GM12878 (cell line): ENCODE measurements around the gene MYO1H. TPM values are rescaled to one million over a fixed set of nuclear protein-coding genes. Genes with fewer than 3 reads are reported as not detected.

Experiments
- ATAC-seq: fragments of 200-7000 bp; cut with Tn5 transposase; 3 replicates; pipeline ENCODE4 v1.9.1; 2020; ENCODE audit warnings: mild to moderate bottlenecking, moderate library complexity
- BruUV-seq: library from RNA; stranded (reverse); fragments of 400-500 nt; replicated peaks from 2 replicates; lab custom pipeline; 2021; lab: Mats Ljungman, UMichigan
- CTCF ChIA-PET: fragments of 300-600 bp; sonication (Branson Sonifier 250); formaldehyde crosslinking; extraction: SDS; loops from one replicate; lab custom pipeline; 2021; ENCODE audit warnings: inconsistent platforms; lab: Yijun Ruan, JAX
- POLR2A ChIA-PET: fragments of 350-600 bp; formaldehyde crosslinking; extraction: SDS; loops from one replicate; lab custom pipeline; 2021; ENCODE audit warnings: inconsistent platforms; lab: Charles Lee
- RAD21 ChIA-PET: fragments of 300-600 bp; sonication (Branson Sonifier 250); formaldehyde crosslinking; loops from one replicate; lab custom pipeline; 2023; ENCODE audit warnings: antibody characterized with exemption; ENCODE audit not compliant: unreplicated experiment; lab: Charles Lee
- SMC1A ChIA-PET: fragments of 300-600 bp; sonication (Branson Sonifier 250); formaldehyde crosslinking; loops from one replicate; lab custom pipeline; 2023; ENCODE audit not compliant: unreplicated experiment, uncharacterized antibody; lab: Charles Lee
- DNase-seq: peaks from one replicate; pipeline ENCODE4 v3.0.0-alpha.2; 2011; ENCODE audit warnings: low read depth, low spot score
- FAIRE-seq: peaks from 3 replicates; lab custom pipeline; 2011; peaks lifted over from hg19 to GRCh38; lab: Jason Lieb, UNC
- H2AFZ ChIP-seq: 2 replicates; pipeline ENCODE4 v1.6.0; 2011; ENCODE audit warnings: low read depth, low read length, control low read depth; ENCODE audit not compliant: control insufficient read depth
- H3K27ac ChIP-seq: 2 replicates; pipeline ENCODE4 v1.5.1; 2011; ENCODE audit warnings: control low read depth; ENCODE audit not compliant: control insufficient read depth, insufficient read depth
- H3K27me3 ChIP-seq, 2 experiments: replicated peaks in 1 of 2; 2 replicates each; pipeline versions ENCODE4 v1.6.0 to v1.6.1; 2011; ENCODE audit warnings: low read length in 1 of 2; ENCODE audit not compliant: control insufficient read depth in 2 of 2, insufficient read depth in 2 of 2
- H3K36me3 ChIP-seq, 2 experiments: 2 replicates each; pipeline ENCODE4 v1.5.1; 2011; ENCODE audit warnings: low read length in 1 of 2; ENCODE audit not compliant: control insufficient read depth in 2 of 2, insufficient read depth in 2 of 2
- H3K4me1 ChIP-seq: 2 replicates; pipeline ENCODE4 v1.6.1; 2011; ENCODE audit warnings: mild to moderate bottlenecking, low read length, moderate library complexity, mixed read lengths; ENCODE audit not compliant: control insufficient read depth, insufficient read depth
- H3K4me2 ChIP-seq: 2 replicates; pipeline ENCODE4 v1.6.0; 2011; ENCODE audit warnings: control low read depth; ENCODE audit not compliant: control insufficient read depth, insufficient read depth
- H3K4me3 ChIP-seq: fragments of 200-600 bp; sonication (generic); 2 replicates; pipeline ENCODE4 v1.5.1; 2016
- H3K79me2 ChIP-seq: 2 replicates; pipeline ENCODE4 v1.6.0; 2011; ENCODE audit warnings: low read length; ENCODE audit not compliant: control insufficient read depth, insufficient read depth
- H3K9ac ChIP-seq: 2 replicates; pipeline ENCODE4 v1.8.0; 2011; ENCODE audit warnings: low read length, control low read depth, mixed read lengths; ENCODE audit not compliant: control insufficient read depth, insufficient read depth
- H3K9me3 ChIP-seq: replicated peaks from 3 replicates; pipeline ENCODE4 v1.5.1; 2011; ENCODE audit warnings: mild to moderate bottlenecking, low read length; ENCODE audit not compliant: control insufficient read depth, insufficient read depth
- H4K20me1 ChIP-seq: 2 replicates; pipeline ENCODE4 v1.6.0; 2011; ENCODE audit not compliant: control insufficient read depth, insufficient read depth
- ATF7 ChIP-seq: fragments of 450-650 bp; IDR thresholded peaks from 2 replicates; pipeline ENCODE4 v1.6.1; 2016; ENCODE audit warnings: low read depth, mild to moderate bottlenecking
- CEBPZ ChIP-seq: fragments of 150-350 bp; IDR thresholded peaks from 2 replicates; pipeline ENCODE4 v1.6.1; 2016; ENCODE audit warnings: low read depth, low read length
- HDAC6 ChIP-seq: fragments of 200-600 bp; sonication (generic); IDR thresholded peaks from one replicate; pipeline ENCODE4 v1.8.0; 2017; ENCODE audit warnings: antibody characterized with exemption; ENCODE audit not compliant: unreplicated experiment
- IKZF2 ChIP-seq, 2 experiments: fragments of 450-650 bp; IDR thresholded peaks; 2 replicates each; pipeline ENCODE4 v1.6.1; 2017; ENCODE audit warnings: mild to moderate bottlenecking in 2 of 2, moderate library complexity in 2 of 2
- POLR2A ChIP-seq: IDR thresholded peaks from 2 replicates; pipeline ENCODE4 v1.6.1; 2011; ENCODE audit warnings: low read depth, mild to moderate bottlenecking, low read length
- POU2F2 ChIP-seq: IDR thresholded peaks from 3 replicates; pipeline ENCODE4 v1.6.1; 2011; ENCODE audit warnings: low read depth, mild to moderate bottlenecking, low read length, borderline replicate concordance
- SUPT20H ChIP-seq: IDR thresholded peaks from 2 replicates; pipeline ENCODE4 v1.6.1; 2011; ENCODE audit warnings: low read depth, mild to moderate bottlenecking, low read length, moderate library complexity, borderline replicate concordance; ENCODE audit not compliant: control insufficient read depth
- WGBS: methylation state at CpG from one replicate; pipeline ENCODE4 v1.1.6; 2016; ENCODE audit warnings: low lambda C conversion rate; ENCODE audit not compliant: insufficient replicate concordance, insufficient coverage; ENCODE audit errors: missing lambda C conversion rate; 5-methylcytosine and 5-hydroxymethylcytosine counted together
- in situ Hi-C: fragments of 300-500 bp; cut with MboI; formaldehyde crosslinking; loops from 9 replicates; pipeline ENCODE4 v1.14.3; 2018; ENCODE audit warnings: mixed read lengths
- intact Hi-C: fragments of 100-400 bp; cut with micrococcal nuclease; formaldehyde crosslinking; loops from one replicate; pipeline ENCODE4 v1.14.2; 2022; ENCODE audit not compliant: unreplicated experiment
- polyA plus RNA-seq, 11 experiments: library from polyadenylated mRNA; depleted of rRNA in 4 of 11; unstranded in 6 of 11; stranded (reverse) in 5 of 11; fragments of >200 nt; fragmentation: Nextera tagmentation in 4 of 11; fragmentation: Illumina TruSeq in 1 of 11; extraction: Ambion mirVana in 4 of 11; extraction: Trizol in 1 of 11; gene quantifications; 1 replicate in 1 of 11; 2 replicates in 10 of 11; pipeline versions ENCODE4 v1.2.1 to v1.2.3, GENCODE V29; 2011 to 2016; ENCODE audit warnings: inconsistent platforms in 2 of 11, missing spikeins in 2 of 11, low read depth in 1 of 11
- total RNA-seq, 4 experiments: library from RNA; depleted of rRNA in 3 of 4; stranded (reverse); fragments of >200 nt in 3 of 4; fragmentation: Illumina TruSeq in 1 of 4; extraction: Trizol in 1 of 4; gene quantifications; 2 replicates each; pipeline versions ENCODE4 v1.2.1 to v1.2.3, GENCODE V29; 2013 to 2021

Gene MYO1H
- total and polyA plus RNA-seq, 10 of the 15 experiments (the other 5 are each of a cell fraction or from before 2014, with no cell fraction given) = 0.05 TPM; not detected in 9

- TF ChIP-seq CEBPZ (no peak), SUPT20H (no peak), POU2F2 (no peak), HDAC6 (no peak), IKZF2 (IDR thresholded peaks at IDR 0.05) (no peak), POLR2A (no peak), ATF7 (no peak)
- Histone ChIP-seq H3K79me2 (no peaks in the 10 kb centered on the region), H3K36me3 (no peaks in the 10 kb centered on the region), H3K27me3 (no peaks in the 10 kb centered on the region), H3K4me1 (no peaks in the 10 kb centered on the region), H3K9me3 (no peaks in the 10 kb centered on the region; the same call in 2 of the 3 replicates), H3K9ac (no peak overlapping the region), H4K20me1 (no peaks in the 10 kb centered on the region), H3K27ac (no peak overlapping the region), H3K4me2 (no peak overlapping the region), H3K4me3 (no peak overlapping the region), H2AFZ (no peak overlapping the region)
- ChIA-PET CTCF (interaction anchor here (0.9 to 6.2 kb wide), 6 partner anchors 9 to 388 kb away, joined by 4 to 44 read pairs (median 6); no protein-coding TSS in a partner anchor), RAD21 (no interaction called here), POLR2A (no interaction called here), SMC1A (interaction anchor here (0.6 to 2.1 kb wide), 4 partner anchors 8 to 125 kb away, joined by 3 to 8 read pairs (median 4); no protein-coding TSS in a partner anchor)
- no peak for FAIRE-seq
- DNase-seq = no peak
- no TSS peak for BruUV-seq
- peak; percentile 52 for ATAC-seq
- intact Hi-C loops (loop anchor here (10.0 kb wide), 1 partner anchor 254 kb away; no protein-coding TSS in a partner anchor), in situ Hi-C loops (loop anchor here (5.0 kb wide), 1 partner anchor 122 kb away; no protein-coding TSS in a partner anchor)
- 28% methylated on average over 4 of the region's 4 CpGs for WGBS
Measured at GRCh38 chr12:109389146-109389545, 41.4 kb downstream of the MYO1H start.
